HEK293 (cell line): ENCODE measurements around the gene MAP1LC3B2.

Experiments used
- CTCF ChIA-PET: fragments of 350-600 bp; formaldehyde crosslinking; extraction: SDS; loops from one replicate; lab custom pipeline; 2021; ENCODE audit warnings: antibody characterized with exemption; lab: Yijun Ruan, JAX
- POLR2A ChIA-PET: fragments of 300-600 bp; formaldehyde crosslinking; extraction: SDS; loops from one replicate; lab custom pipeline; 2020; ENCODE audit warnings: antibody characterized with exemption, inconsistent platforms; lab: Yijun Ruan, JAX
- H3K27ac ChIP-seq: fragments of 200-500 bp; sonication (Bioruptor generic); 2 replicates; pipeline ENCODE4 v1.5.1; 2014; ENCODE audit warnings: low read depth, low read length, control low read depth, inconsistent platforms; ENCODE audit errors: extremely low read depth
- H3K36me3 ChIP-seq, 2 experiments: fragments of 200-500 bp in 1 of 2; sonication (Bioruptor generic) in 1 of 2; 1 replicate in 1 of 2; 2 replicates in 1 of 2; pipeline ENCODE4 v1.5.1; 2014 to 2017; ENCODE audit warnings: inconsistent platforms in 2 of 2, low read length in 2 of 2; ENCODE audit not compliant: control insufficient read depth in 2 of 2, insufficient read depth in 1 of 2
- H3K4me1 ChIP-seq: fragments of 200-500 bp; sonication (Bioruptor generic); 2 replicates; pipeline ENCODE4 v1.5.1; 2014; ENCODE audit warnings: mild to moderate bottlenecking, low read length, inconsistent platforms; ENCODE audit not compliant: control insufficient read depth, insufficient read depth
- H3K4me3 ChIP-seq: 2 replicates; pipeline ENCODE4 v1.5.1; 2011; ENCODE audit warnings: low read depth, mild to moderate bottlenecking, control low read depth, low read length, moderate library complexity
- H3K9me3 ChIP-seq: fragments of 200-500 bp; sonication (Bioruptor generic); 2 replicates; pipeline ENCODE4 v1.5.1; 2014; ENCODE audit warnings: low read depth, low read length, inconsistent platforms; ENCODE audit not compliant: control insufficient read depth, insufficient read depth
- GFI1B ChIP-seq: fragments of 450-650 bp; formaldehyde crosslinking; IDR thresholded peaks from 2 replicates; pipeline ENCODE4 v1.5.1; 2016; ENCODE audit warnings: missing biosample characterization, missing genetic modification characterization
- KLF17 ChIP-seq: fragments of 450-650 bp; formaldehyde crosslinking; IDR thresholded peaks from 2 replicates; pipeline ENCODE4 v1.5.1; 2016; ENCODE audit warnings: missing biosample characterization, missing genetic modification characterization
- MEIS1 ChIP-seq: sonication (generic); formaldehyde crosslinking; IDR thresholded peaks from 2 replicates; pipeline ENCODE4 v1.8.1; 2022; ENCODE audit warnings: missing genetic modification reagents, mild to moderate bottlenecking, borderline replicate concordance
- MYNN ChIP-seq: fragments of 450-650 bp; formaldehyde crosslinking; IDR thresholded peaks from 2 replicates; pipeline ENCODE4 v1.5.1; 2016; ENCODE audit warnings: missing biosample characterization, missing genetic modification characterization, borderline replicate concordance
- OVOL3 ChIP-seq: fragments of 450-650 bp; formaldehyde crosslinking; IDR thresholded peaks from 2 replicates; pipeline ENCODE4 v1.5.1; 2016; ENCODE audit warnings: missing biosample characterization, missing genetic modification characterization
- PATZ1 ChIP-seq: fragments of 450-650 bp; formaldehyde crosslinking; IDR thresholded peaks from 2 replicates; pipeline ENCODE4 v1.5.1; 2016; ENCODE audit warnings: missing biosample characterization, missing genetic modification characterization
- SETDB1 ChIP-seq: IDR thresholded peaks from one replicate; pipeline ENCODE4 v1.6.1; 2017; ENCODE audit warnings: mild to moderate bottlenecking, low read length, moderate library complexity, mixed read lengths; ENCODE audit not compliant: insufficient read length
- ZBTB44 ChIP-seq: fragments of 450-650 bp; IDR thresholded peaks from 2 replicates; pipeline ENCODE4 v1.5.1; 2018; ENCODE audit warnings: missing biosample characterization, mild to moderate bottlenecking, missing genetic modification characterization
- ZBTB8A ChIP-seq: fragments of 450-650 bp; formaldehyde crosslinking; IDR thresholded peaks from 2 replicates; pipeline ENCODE4 v1.5.1; 2016; ENCODE audit warnings: missing biosample characterization, missing genetic modification characterization
- ZNF112 ChIP-seq: fragments of 450-650 bp; formaldehyde crosslinking; IDR thresholded peaks from 2 replicates; pipeline ENCODE4 v1.5.0; 2017; ENCODE audit warnings: missing biosample characterization, missing genetic modification characterization
- ZNF133 ChIP-seq: fragments of 450-650 bp; formaldehyde crosslinking; IDR thresholded peaks from 2 replicates; pipeline ENCODE4 v1.5.1; 2016; ENCODE audit warnings: missing biosample characterization, missing genetic modification characterization
- ZNF169 ChIP-seq: fragments of 450-650 bp; formaldehyde crosslinking; IDR thresholded peaks from 2 replicates; pipeline ENCODE4 v1.5.1; 2016; ENCODE audit warnings: missing biosample characterization, missing genetic modification characterization
- ZNF2 ChIP-seq: fragments of 450-650 bp; formaldehyde crosslinking; IDR thresholded peaks from 2 replicates; pipeline ENCODE4 v1.5.1; 2016; ENCODE audit warnings: missing biosample characterization, missing genetic modification characterization
- ZNF521 ChIP-seq: fragments of 450-650 bp; formaldehyde crosslinking; IDR thresholded peaks from 2 replicates; pipeline ENCODE4 v1.5.1; 2017; ENCODE audit warnings: missing biosample characterization, mild to moderate bottlenecking, missing genetic modification characterization
- ZNF549 ChIP-seq: fragments of 450-650 bp; IDR thresholded peaks from 2 replicates; pipeline ENCODE4 v1.5.1; 2018; ENCODE audit warnings: missing biosample characterization, missing genetic modification characterization, mild to moderate bottlenecking, inconsistent platforms, moderate library complexity
- ZNF645 ChIP-seq: fragments of 450-650 bp; formaldehyde crosslinking; IDR thresholded peaks from 2 replicates; pipeline ENCODE4; 2016; ENCODE audit warnings: missing biosample characterization, missing genetic modification characterization
- ZNF660 ChIP-seq: fragments of 450-650 bp; IDR thresholded peaks from 2 replicates; pipeline ENCODE4 v1.5.1; 2018; ENCODE audit warnings: missing biosample characterization, mild to moderate bottlenecking, missing genetic modification characterization
- ZNF701 ChIP-seq: fragments of 450-650 bp; formaldehyde crosslinking; IDR thresholded peaks from 2 replicates; pipeline ENCODE4 v1.5.1; 2016; ENCODE audit warnings: missing biosample characterization, missing genetic modification characterization
- ZNF785 ChIP-seq: fragments of 450-650 bp; formaldehyde crosslinking; IDR thresholded peaks from 2 replicates; pipeline ENCODE4 v1.5.1; 2016; ENCODE audit warnings: missing biosample characterization, missing genetic modification characterization

The MAP1LC3B2 gene

GRCh38 chr12:116612436-116612835 is 53.3 kb downstream of the MAP1LC3B2 start (continued):
- no peak for TF ChIP-seq ZNF549 (tag by site-specific recombination)
- TF ChIP-seq ZNF645 (tag by site-specific recombination), result no peak

- ChIA-PET CTCF (interaction anchor here (1.0 kb wide), 1 partner anchor 611 kb away, joined by 10 read pairs; no protein-coding TSS in a partner anchor), POLR2A (no interaction called here)
- Histone ChIP-seq H3K27ac (no peak overlapping the region), H3K36me3 (no peaks in the 10 kb centered on the region), H3K4me1 (no peaks in the 10 kb centered on the region), H3K4me3 (no peak overlapping the region), H3K9me3 (no peaks in the 10 kb centered on the region)
- TF ChIP-seq OVOL3 (tag by site-specific recombination), result no peak
- no peak for TF ChIP-seq SETDB1
- no peak for TF ChIP-seq ZNF521 (tag by site-specific recombination)
- no peak for TF ChIP-seq ZNF701 (tag by site-specific recombination)
- no peak for TF ChIP-seq ZNF133 (tag by site-specific recombination)
- TF ChIP-seq ZNF660 (tag by site-specific recombination), result no peak
- TF ChIP-seq ZBTB8A (tag by site-specific recombination), result no peak
- no peak for TF ChIP-seq ZNF169 (tag by site-specific recombination)
- no peak for TF ChIP-seq KLF17 (tag by site-specific recombination)
- TF ChIP-seq ZNF785 (tag by site-specific recombination), result no peak
- TF ChIP-seq PATZ1 (tag by site-specific recombination), result no peak
- TF ChIP-seq ZNF112 (tag by site-specific recombination), result no peak
- no peak for TF ChIP-seq MYNN (tag by site-specific recombination)
- TF ChIP-seq ZNF2 (tag by site-specific recombination), result no peak
- TF ChIP-seq MEIS1, result no peak
- TF ChIP-seq ZBTB44, result no peak
- TF ChIP-seq GFI1B (tag by site-specific recombination), result no peak
Observed at GRCh38 chr12:116613256-116613655, 54.1 kb downstream of the MAP1LC3B2 start.
